ENCODE results near the gene PLVAP.

Gene PLVAP

DNA sequence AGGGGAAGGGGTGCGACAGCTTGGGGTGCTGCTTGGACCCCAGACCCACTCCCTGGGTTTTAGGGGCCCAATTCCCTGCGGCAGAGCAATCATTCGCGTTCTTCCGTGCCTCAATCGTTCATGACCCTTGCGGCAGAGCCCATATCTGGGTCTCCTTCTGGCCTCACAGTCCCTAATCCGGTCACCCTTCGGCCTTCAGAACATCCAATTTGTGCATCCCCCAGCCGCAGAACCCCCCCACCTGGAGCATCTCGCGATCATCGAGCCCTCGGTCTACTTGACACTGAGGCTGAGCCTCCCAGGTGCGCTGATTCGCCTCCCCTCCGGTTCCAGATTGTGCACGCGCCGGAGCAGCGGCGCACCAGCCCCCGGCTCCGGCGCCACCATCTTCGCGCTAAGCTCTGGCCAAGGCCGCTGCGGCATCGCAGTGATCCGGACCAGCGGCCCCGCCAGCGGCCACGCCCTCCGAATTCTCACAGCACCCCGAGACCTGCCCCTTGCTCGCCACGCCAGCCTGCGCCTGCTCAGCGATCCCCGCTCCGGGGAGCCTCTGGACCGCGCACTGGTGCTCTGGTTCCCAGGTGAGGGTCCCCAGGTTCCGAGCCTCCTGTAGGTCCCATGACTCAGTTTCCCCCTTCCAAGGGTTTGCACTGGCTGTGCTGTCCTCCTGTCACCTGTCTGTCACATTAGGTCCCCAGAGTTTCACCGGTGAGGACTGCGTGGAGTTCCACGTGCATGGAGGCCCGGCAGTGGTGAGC lies 39.3 kb downstream of the PLVAP start:
- Histone ChIP-seq H3K9me3 (ENCODE audit: control insufficient read depth, low read length) (no peaks in the 10 kb centered on the region), H3K4me1 (ENCODE audit: control insufficient read depth, insufficient read depth, low read length) (peaks cover 16% of the 10 kb centered on the region)
- peak; percentile 40 for DNase-seq (ENCODE audit: low read depth)

DNA sequence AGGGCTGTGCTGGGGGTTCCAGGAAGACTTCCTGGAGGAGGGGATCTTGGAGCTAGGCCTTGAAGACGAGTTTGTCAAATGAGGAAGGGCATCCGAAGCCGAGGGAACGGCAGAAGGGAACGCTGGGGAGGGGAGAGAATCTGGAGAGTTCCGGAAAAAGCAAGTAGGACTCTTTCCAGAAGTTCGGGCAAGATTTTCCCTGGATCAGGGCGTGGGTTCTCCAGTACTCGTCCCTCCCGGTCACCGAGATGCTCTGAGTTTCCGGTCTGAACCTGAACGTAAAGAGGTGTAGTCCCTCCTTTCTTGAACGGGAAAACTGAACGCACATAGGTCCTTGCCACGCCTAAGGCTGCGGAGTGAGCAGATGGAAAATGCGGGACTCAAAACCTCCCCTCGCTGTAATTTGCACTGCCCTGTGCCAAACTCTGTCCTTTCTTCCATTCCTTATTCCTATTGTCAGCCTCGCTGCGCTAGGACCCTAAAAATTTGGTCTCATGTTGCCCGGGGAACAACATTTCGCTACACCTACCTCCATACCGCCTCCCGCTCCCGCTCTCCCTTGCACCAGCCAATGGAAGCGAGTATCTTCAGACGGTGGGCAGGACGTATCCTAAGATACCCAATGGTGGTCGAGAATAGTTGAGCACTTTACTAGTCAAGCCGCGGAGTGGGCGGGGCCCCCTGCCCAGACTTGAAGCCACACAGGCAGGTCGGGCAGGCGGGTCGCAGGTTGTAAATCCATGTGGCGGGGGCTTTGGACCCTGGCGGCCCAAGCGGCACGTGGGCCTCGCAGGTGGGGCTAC lies 40.1 kb downstream of the PLVAP start, which contains the start of gene GTPBP3:
TSS of gene GTPBP3 (plus strand) at position 682 of the 803 bp plus-strand sequence. CDS start at position 741, 59 bp downstream.
- H3K36me3 ChIP-seq (ENCODE audit: control insufficient read depth, insufficient read depth, low read length, severe bottlenecking), result peaks cover 4% of the 10 kb centered on the region
- H3K9me3 ChIP-seq (ENCODE audit: control insufficient read depth, low read length), result no peaks in the 10 kb centered on the region
- H3K9ac ChIP-seq (ENCODE audit: low read length), result peak within 1 kb of the TSS; percentile 94
- H3K4me1 ChIP-seq (ENCODE audit: control insufficient read depth, insufficient read depth, low read length), result peaks cover 16% of the 10 kb centered on the region
- H3K4me3 ChIP-seq (ENCODE audit: low read length), result peak within 1 kb of the TSS; percentile 97
- no peaks in the 10 kb centered on the region for H3K27me3 ChIP-seq (replicated peaks; ENCODE audit: control insufficient read depth, insufficient read depth, low read length)
- DNase-seq (ENCODE audit: low read depth), result peak; percentile 99

More for the DNA sequence above, 39.3 kb downstream of the PLVAP start:
- Histone ChIP-seq H3K36me3 (ENCODE audit: control insufficient read depth, insufficient read depth, low read length, severe bottlenecking) (peaks cover 4% of the 10 kb centered on the region), H3K27me3 (replicated peaks; ENCODE audit: control insufficient read depth, insufficient read depth, low read length) (no peaks in the 10 kb centered on the region), H3K4me3 (ENCODE audit: low read length) (peak overlapping the region; percentile 97), H3K9ac (ENCODE audit: low read length) (peak overlapping the region; percentile 94)

DNA sequence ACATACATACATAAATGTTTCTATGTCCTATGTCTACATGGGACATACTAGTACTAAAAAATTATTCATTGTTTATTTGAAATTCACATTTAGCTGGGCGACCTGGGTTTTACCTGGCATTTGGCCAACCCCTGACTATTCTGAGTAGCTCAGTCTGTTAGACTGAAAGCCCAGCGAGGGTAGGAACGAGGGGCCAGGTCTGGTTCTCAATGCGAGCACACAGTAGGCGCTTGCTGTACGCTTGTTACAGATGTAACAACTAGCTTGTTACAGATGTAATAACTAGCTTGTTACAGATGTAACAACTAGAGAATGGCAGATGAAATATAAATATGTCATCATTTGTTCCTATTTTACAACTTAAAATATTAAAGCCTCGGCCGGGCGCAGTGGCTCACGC lies 41.6 kb downstream of the PLVAP start:
- Histone ChIP-seq H3K4me1 (ENCODE audit: control insufficient read depth, insufficient read depth, low read length) (peaks cover 16% of the 10 kb centered on the region), H3K9me3 (ENCODE audit: control insufficient read depth, low read length) (no peaks in the 10 kb centered on the region), H3K4me3 (ENCODE audit: low read length) (peak overlapping the region; percentile 88), H3K27me3 (replicated peaks; ENCODE audit: control insufficient read depth, insufficient read depth, low read length) (no peaks in the 10 kb centered on the region), H3K36me3 (ENCODE audit: control insufficient read depth, insufficient read depth, low read length, severe bottlenecking) (no peaks in the 10 kb centered on the region), H3K9ac (ENCODE audit: low read length) (peak overlapping the region; percentile 89)
- no peak for DNase-seq (ENCODE audit: low read depth)

DNA sequence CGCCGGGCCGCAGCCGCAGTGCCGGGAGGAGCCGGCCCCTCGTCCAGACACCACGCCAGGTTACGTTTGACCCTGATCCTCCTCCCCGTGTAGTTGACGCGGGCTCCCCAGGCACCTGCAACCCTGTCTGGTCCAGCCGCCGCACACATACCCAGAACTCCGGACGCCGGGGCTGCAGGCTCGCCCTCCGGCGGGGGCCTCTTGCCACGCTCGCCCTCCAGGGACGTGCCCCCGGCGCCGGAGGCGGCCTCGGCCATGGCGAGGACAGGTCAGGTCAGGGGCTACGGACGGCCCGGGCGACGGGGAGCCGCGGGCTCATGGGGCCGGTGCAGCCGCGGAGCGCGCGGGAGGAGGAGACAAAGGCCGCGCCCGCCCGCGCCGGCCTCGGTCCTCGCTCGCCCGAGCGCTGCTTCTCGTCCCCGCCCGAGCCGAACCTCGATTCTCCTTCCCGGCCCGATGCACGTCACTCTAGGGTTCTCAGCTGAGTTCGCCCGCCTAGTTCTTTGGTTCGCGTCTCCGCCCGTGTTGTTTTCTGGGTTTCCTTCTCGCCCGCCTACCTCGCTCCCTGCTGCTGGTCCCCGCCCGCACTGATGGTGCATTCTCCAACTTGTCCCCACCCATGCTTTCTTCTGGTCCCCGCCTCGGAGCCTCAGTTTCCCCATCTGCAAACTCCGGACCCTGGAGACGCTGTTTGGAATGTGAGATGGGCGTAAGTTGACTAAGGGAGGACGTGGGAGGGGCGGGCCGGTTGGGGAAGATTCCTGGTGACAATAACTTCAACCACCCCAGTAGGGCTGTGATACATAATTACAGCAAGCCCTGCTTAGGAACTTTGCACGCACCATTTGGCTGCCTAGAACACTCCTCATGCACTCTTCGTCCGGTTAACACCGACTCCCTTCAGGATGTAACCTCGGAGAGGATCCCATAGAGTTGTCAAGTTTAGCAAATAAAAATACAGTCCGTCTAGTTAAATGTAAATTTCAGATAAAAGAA lies 42.4 kb downstream of the PLVAP start, which contains the start of gene ANO8:
TSS of gene ANO8 (minus strand) at position 442 of the 996 bp plus-strand sequence. CDS start at position 257, 185 bp downstream.
- Histone ChIP-seq H3K36me3 (ENCODE audit: control insufficient read depth, insufficient read depth, low read length, severe bottlenecking) (no peaks in the 10 kb centered on the region), H3K27me3 (replicated peaks; ENCODE audit: control insufficient read depth, insufficient read depth, low read length) (no peaks in the 10 kb centered on the region), H3K4me3 (ENCODE audit: low read length) (peak within 1 kb of the TSS; percentile 88), H3K9ac (ENCODE audit: low read length) (peak within 1 kb of the TSS; percentile 89), H3K4me1 (ENCODE audit: control insufficient read depth, insufficient read depth, low read length) (peaks cover 16% of the 10 kb centered on the region), H3K9me3 (ENCODE audit: control insufficient read depth, low read length) (no peaks in the 10 kb centered on the region)
- DNase-seq (ENCODE audit: low read depth), result peak; percentile 99

DNA sequence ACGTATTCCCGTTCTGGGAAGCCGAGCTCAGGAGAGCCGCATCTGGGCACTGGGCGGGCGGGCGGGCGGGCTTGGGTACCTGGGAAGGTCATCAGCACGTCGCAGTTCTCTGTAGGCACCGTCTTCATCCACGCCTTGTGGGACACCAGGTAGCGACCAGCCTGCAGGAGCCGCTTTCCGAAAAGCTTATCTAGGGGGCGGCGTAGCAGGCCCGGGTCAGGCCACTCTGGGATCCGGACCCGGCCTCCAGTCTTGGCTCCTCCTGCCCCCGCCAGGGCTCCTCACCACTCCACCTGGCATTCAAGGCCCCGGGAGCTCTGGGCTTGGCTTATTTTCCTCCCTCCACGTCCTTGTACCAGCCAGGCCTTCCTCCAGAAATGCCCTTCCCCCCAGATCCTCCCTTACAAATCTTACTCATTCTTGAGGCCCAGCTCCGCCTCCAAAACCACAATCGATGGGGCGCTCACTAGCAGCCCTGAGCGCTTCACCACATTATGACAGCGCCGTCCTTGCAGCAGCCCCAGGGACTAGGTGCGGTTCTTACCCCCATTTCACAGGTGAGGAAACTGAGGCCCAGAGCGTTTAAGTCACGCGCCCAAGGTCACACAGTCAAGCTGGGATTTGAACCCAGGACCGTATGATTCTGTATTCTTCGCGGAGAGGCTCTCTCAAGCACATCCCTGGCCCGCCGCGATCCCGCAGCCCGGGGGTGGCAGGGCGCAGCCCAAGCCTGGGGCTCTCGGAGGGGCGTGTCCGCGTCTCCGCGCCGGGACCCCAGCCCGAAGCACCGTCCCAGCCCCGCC lies 43.3 kb downstream of the PLVAP start:
- Histone ChIP-seq H3K4me3 (ENCODE audit: low read length) (peak overlapping the region; percentile 88), H3K9me3 (ENCODE audit: control insufficient read depth, low read length) (no peaks in the 10 kb centered on the region), H3K4me1 (ENCODE audit: control insufficient read depth, insufficient read depth, low read length) (peaks cover 16% of the 10 kb centered on the region), H3K36me3 (ENCODE audit: control insufficient read depth, insufficient read depth, low read length, severe bottlenecking) (no peaks in the 10 kb centered on the region), H3K9ac (ENCODE audit: low read length) (peak overlapping the region; percentile 89), H3K27me3 (replicated peaks; ENCODE audit: control insufficient read depth, insufficient read depth, low read length) (no peaks in the 10 kb centered on the region)
- peak; percentile 65 for DNase-seq (ENCODE audit: low read depth)

DNA sequence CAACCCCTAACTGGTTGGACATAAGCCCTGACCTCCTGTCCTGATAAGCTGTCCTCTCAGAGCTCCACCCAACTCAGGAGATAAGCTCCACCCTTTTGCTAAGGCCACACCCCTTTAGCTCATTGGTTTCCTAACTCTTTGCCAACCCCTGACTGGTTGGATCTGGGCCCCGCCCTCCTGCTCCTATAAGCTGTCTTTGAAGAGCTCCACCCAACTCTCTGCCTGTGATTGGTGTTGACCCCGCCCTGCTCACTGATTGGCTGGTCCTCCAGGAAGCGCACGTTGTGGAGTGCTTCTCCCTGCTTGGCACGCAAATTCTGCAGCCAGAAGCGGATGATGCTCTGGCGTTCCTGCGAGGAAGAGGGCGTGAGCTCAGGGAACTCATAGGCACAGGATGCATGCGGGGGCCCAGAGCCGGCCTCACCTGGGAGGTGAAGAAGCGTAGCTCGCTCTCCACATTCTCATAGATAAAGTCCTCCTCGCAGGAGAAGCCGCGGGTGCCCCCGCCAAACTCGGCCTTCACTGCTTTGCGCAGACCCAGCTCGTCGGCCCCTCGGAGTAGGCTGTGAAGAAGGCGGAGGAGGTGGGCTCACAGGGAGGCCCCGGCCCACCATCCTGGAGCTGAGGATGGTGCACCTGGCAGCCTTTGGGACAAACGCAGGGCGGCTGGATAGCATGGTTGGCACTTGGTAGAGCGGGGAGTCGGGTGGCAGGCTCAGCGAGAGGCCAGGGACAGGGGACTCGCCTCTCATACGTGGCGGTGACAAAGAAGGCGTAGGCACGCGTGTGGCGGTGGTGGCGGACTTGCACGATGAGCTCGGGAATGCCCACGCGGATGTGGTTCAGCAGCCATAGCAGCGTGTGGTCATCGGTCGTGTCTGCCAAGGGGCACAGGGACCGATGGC lies 44.2 kb downstream of the PLVAP start:
- DNase-seq (ENCODE audit: low read depth), result peak; percentile 39

DNA sequence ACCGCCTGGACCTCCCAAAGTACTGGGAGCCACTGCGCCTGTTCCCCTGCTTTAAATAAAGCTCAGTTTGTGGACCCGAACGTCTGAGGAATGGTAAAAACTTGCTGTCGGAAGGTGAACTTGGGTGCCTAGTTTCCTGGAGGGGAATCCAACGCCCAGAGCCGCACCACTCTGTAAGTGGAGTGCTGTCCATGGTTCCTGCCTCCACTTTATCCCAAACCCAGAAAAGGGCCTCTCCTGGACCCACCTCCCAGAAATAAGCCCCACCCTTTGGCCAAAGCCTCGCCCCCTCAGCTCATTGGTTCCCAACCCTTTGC lies 44.8 kb downstream of the PLVAP start:
- DNase-seq (ENCODE audit: low read depth), result no peak
- no peak overlapping the region for H3K4me3 ChIP-seq (ENCODE audit: low read length)
- no peaks in the 10 kb centered on the region for H3K36me3 ChIP-seq (ENCODE audit: control insufficient read depth, insufficient read depth, low read length, severe bottlenecking)
- no peak overlapping the region for H3K9ac ChIP-seq (ENCODE audit: low read length)
- no peaks in the 10 kb centered on the region for H3K27me3 ChIP-seq (replicated peaks; ENCODE audit: control insufficient read depth, insufficient read depth, low read length)
- no peaks in the 10 kb centered on the region for H3K9me3 ChIP-seq (ENCODE audit: control insufficient read depth, low read length)
- peaks cover 6% of the 10 kb centered on the region for H3K4me1 ChIP-seq (ENCODE audit: control insufficient read depth, insufficient read depth, low read length)

More for the DNA sequence above, 44.2 kb downstream of the PLVAP start:
- no peak overlapping the region for H3K9ac ChIP-seq (ENCODE audit: low read length)
- H3K9me3 ChIP-seq (ENCODE audit: control insufficient read depth, low read length), result no peaks in the 10 kb centered on the region
- no peaks in the 10 kb centered on the region for H3K36me3 ChIP-seq (ENCODE audit: control insufficient read depth, insufficient read depth, low read length, severe bottlenecking)
- no peaks in the 10 kb centered on the region for H3K27me3 ChIP-seq (replicated peaks; ENCODE audit: control insufficient read depth, insufficient read depth, low read length)
- H3K4me1 ChIP-seq (ENCODE audit: control insufficient read depth, insufficient read depth, low read length), result peaks cover 10% of the 10 kb centered on the region
- no peak overlapping the region for H3K4me3 ChIP-seq (ENCODE audit: low read length)

DNA sequence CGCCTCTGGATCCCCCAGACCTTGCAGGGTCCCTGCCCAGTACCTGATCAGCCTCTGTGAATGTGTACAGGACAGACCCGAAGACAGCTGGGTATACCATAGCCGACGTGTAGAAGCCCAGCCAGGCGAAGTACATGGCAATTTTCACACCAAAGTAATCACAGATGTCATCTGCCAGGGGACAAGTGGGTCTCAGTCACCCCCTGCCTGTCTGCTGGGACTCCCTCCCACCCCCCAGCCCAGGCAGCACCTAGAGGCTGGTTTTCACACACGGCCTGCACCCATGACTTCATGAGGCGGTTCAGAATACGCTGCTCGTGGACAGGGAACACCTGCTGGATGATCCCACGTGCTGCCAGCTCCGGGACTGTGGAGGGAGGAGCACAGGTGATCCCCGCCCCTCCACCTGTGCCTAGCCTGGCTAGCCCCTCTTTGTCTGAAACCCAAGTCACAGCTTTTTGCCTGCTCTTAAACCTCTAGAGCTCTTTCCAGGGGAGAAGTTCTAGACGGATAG lies 46.0 kb downstream of the PLVAP start:
- Histone ChIP-seq H3K27me3 (replicated peaks; ENCODE audit: control insufficient read depth, insufficient read depth, low read length) (no peaks in the 10 kb centered on the region), H3K9me3 (ENCODE audit: control insufficient read depth, low read length) (no peaks in the 10 kb centered on the region), H3K9ac (ENCODE audit: low read length) (no peak overlapping the region), H3K4me1 (ENCODE audit: control insufficient read depth, insufficient read depth, low read length) (peaks cover 16% of the 10 kb centered on the region), H3K36me3 (ENCODE audit: control insufficient read depth, insufficient read depth, low read length, severe bottlenecking) (no peaks in the 10 kb centered on the region), H3K4me3 (ENCODE audit: low read length) (no peak overlapping the region)
- no peak for DNase-seq (ENCODE audit: low read depth)

DNA sequence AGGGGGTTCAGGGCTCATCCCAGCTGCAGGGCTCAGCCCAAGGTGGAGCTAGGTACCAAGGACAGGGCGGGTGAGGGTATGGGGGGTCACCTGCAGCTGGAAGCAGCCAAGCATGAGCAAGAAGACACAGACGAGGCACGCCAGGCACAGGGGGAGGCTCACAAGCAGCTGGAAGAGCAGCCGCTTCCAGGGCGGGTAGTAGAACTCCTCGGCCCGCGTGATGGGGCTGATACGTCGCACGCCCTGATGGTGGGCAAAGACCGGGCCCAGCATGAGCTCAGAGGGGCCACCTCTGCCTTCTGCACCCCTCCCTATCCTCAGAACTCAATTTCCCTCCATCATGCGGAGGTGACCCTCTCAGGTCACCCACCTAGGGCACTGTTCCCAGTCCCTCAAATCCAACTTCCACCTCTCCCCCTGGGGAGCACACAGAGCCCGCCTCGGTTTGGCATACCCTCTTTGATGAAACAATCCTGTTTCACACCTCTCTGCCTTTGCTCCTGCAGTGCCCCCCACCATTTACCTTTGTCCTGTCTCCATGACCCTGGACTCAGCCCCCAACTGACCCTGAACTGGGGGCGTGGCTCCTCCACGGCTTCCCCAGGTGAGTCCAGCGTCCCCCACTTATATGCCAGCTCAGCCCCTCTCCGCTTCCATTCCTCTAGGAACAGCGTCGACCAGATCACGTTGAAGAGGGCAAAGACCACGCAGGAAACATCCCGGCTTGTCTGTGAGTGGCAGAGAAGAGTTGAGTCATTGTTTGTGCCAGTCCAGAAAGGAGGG lies 46.7 kb downstream of the PLVAP start:
- Histone ChIP-seq H3K36me3 (ENCODE audit: control insufficient read depth, insufficient read depth, low read length, severe bottlenecking) (no peaks in the 10 kb centered on the region), H3K27me3 (replicated peaks; ENCODE audit: control insufficient read depth, insufficient read depth, low read length) (no peaks in the 10 kb centered on the region), H3K9me3 (ENCODE audit: control insufficient read depth, low read length) (no peaks in the 10 kb centered on the region), H3K9ac (ENCODE audit: low read length) (no peak overlapping the region), H3K4me1 (ENCODE audit: control insufficient read depth, insufficient read depth, low read length) (peaks cover 22% of the 10 kb centered on the region), H3K4me3 (ENCODE audit: low read length) (no peak overlapping the region)
- DNase-seq (ENCODE audit: low read depth), result no peak

Measured in adipocyte (in vitro differentiated cells).